K562 (cell line): ENCODE measurements around the gene RNF114. TPM values are rescaled to one million over a fixed set of nuclear protein-coding genes. Genes with fewer than 3 reads are reported as not detected.

ENCODE experiments used
- CBX5 ChIP-seq: IDR thresholded peaks from 2 replicates; pipeline ENCODE4 v1.6.1; 2014; ENCODE audit warnings: low read depth, borderline replicate concordance
- HDAC3 ChIP-seq: fragments of 450-650 bp; IDR thresholded peaks from 2 replicates; pipeline ENCODE4 v1.6.1; 2018; ENCODE audit warnings: borderline replicate concordance, mild to moderate bottlenecking, moderate library complexity; ENCODE audit not compliant: partially characterized antibody
- PCBP2 ChIP-seq: fragments of 200-400 bp; formaldehyde crosslinking; IDR thresholded peaks from 2 replicates; pipeline ENCODE4 v1.6.1; 2018; ENCODE audit warnings: low read length, low read depth, mild to moderate bottlenecking, moderate library complexity; ENCODE audit not compliant: poor library complexity, severe bottlenecking
- ZFP30 ChIP-seq: fragments of 250-450 bp; sonication (Bioruptor Pico); IDR thresholded peaks from 2 replicates; pipeline ENCODE4 v1.8.0; 2022; ENCODE audit warnings: moderate library complexity, mild to moderate bottlenecking, inconsistent platforms, borderline replicate concordance
- ZFPM2 ChIP-seq: fragments of 250-450 bp; sonication (Bioruptor Pico); IDR thresholded peaks from 2 replicates; pipeline ENCODE4 v1.5.1; 2022; ENCODE audit warnings: mild to moderate bottlenecking
- polyA plus RNA-seq, 8 experiments: library from polyadenylated mRNA; depleted of rRNA in 4 of 8; stranded (reverse) in 5 of 8; unstranded in 3 of 8; fragments of >200 nt; fragmentation: Nextera tagmentation in 2 of 8; fragmentation: Illumina TruSeq in 1 of 8; extraction: Ambion mirVana in 2 of 8; extraction: Trizol in 1 of 8; gene quantifications; 2 replicates each; pipeline versions ENCODE4 v1.2.1 to v1.2.3, GENCODE V29; 2011 to 2014; ENCODE audit warnings: inconsistent platforms in 1 of 8, missing spikeins in 1 of 8
- total RNA-seq, 7 experiments: library from RNA; depleted of rRNA in 6 of 7; stranded (reverse); fragments of >200 nt in 6 of 7; fragmentation: Illumina TruSeq in 2 of 7; extraction: Trizol in 2 of 7; gene quantifications; 2 replicates each; pipeline versions ENCODE4 v1.2.1 to v1.2.3, GENCODE V29; 2011 to 2021; ENCODE audit warnings: low replicate concordance in 1 of 7
- TF ChIP-seq, protein P1 (sequence below), 2 experiments: fragments of 450-650 bp; IDR thresholded peaks; 2 replicates each; pipeline ENCODE4 v1.6.1; 2016; ENCODE audit warnings: mild to moderate bottlenecking in 2 of 2, borderline replicate concordance in 1 of 2, low read depth in 1 of 2, moderate library complexity in 1 of 2
- TF ChIP-seq, protein P2 (sequence below): fragments of 250-450 bp; sonication (Bioruptor Pico); IDR thresholded peaks from 2 replicates; pipeline ENCODE4 v1.5.0; 2021
- TF ChIP-seq, protein P3 (sequence below): sonication (generic); formaldehyde crosslinking; IDR thresholded peaks from 2 replicates; pipeline ENCODE4 v1.8.0; 2022; ENCODE audit warnings: missing genetic modification reagents, mild to moderate bottlenecking, moderate library complexity, borderline replicate concordance
- TF ChIP-seq, protein P4 (sequence below): sonication (generic); formaldehyde crosslinking; IDR thresholded peaks from 2 replicates; pipeline ENCODE4 v1.8.1; 2023; ENCODE audit warnings: mild to moderate bottlenecking, missing genetic modification reagents
- TF ChIP-seq, protein P5 (sequence below): fragments of 250-450 bp; sonication (Bioruptor Pico); IDR thresholded peaks from 2 replicates; pipeline ENCODE4 v1.5.0; 2021; ENCODE audit warnings: mild to moderate bottlenecking, moderate library complexity

RNF114 gene
- total and polyA plus RNA-seq, 9 of the 15 experiments (the other 6 are each of a cell fraction or from before 2014, with no cell fraction given), result 38.6 to 111 (median 62.6) TPM

DNA sequence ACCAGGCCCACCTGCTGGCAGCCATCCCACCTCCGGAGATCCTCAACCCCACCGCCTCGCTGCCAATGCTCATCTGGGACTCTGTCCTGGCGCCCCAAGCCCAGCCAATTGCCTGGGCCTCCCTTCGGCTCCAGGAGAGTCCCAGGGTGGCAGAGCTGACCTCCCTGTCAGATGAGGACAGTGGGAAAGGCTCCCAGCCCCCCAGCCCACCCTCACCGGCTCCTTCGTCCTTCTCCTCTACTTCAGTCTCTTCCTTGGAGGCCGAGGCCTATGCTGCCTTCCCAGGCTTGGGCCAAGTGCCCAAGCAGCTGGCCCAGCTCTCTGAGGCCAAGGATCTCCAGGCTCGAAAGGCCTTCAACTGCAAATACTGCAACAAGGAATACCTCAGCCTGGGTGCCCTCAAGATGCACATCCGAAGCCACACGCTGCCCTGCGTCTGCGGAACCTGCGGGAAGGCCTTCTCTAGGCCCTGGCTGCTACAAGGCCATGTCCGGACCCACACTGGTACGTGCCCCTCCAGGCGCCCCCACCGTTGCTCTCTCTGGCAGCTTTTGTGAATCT is 47.7 kb downstream of the RNF114 start (continued):
- TF ChIP-seq, protein P1, sequence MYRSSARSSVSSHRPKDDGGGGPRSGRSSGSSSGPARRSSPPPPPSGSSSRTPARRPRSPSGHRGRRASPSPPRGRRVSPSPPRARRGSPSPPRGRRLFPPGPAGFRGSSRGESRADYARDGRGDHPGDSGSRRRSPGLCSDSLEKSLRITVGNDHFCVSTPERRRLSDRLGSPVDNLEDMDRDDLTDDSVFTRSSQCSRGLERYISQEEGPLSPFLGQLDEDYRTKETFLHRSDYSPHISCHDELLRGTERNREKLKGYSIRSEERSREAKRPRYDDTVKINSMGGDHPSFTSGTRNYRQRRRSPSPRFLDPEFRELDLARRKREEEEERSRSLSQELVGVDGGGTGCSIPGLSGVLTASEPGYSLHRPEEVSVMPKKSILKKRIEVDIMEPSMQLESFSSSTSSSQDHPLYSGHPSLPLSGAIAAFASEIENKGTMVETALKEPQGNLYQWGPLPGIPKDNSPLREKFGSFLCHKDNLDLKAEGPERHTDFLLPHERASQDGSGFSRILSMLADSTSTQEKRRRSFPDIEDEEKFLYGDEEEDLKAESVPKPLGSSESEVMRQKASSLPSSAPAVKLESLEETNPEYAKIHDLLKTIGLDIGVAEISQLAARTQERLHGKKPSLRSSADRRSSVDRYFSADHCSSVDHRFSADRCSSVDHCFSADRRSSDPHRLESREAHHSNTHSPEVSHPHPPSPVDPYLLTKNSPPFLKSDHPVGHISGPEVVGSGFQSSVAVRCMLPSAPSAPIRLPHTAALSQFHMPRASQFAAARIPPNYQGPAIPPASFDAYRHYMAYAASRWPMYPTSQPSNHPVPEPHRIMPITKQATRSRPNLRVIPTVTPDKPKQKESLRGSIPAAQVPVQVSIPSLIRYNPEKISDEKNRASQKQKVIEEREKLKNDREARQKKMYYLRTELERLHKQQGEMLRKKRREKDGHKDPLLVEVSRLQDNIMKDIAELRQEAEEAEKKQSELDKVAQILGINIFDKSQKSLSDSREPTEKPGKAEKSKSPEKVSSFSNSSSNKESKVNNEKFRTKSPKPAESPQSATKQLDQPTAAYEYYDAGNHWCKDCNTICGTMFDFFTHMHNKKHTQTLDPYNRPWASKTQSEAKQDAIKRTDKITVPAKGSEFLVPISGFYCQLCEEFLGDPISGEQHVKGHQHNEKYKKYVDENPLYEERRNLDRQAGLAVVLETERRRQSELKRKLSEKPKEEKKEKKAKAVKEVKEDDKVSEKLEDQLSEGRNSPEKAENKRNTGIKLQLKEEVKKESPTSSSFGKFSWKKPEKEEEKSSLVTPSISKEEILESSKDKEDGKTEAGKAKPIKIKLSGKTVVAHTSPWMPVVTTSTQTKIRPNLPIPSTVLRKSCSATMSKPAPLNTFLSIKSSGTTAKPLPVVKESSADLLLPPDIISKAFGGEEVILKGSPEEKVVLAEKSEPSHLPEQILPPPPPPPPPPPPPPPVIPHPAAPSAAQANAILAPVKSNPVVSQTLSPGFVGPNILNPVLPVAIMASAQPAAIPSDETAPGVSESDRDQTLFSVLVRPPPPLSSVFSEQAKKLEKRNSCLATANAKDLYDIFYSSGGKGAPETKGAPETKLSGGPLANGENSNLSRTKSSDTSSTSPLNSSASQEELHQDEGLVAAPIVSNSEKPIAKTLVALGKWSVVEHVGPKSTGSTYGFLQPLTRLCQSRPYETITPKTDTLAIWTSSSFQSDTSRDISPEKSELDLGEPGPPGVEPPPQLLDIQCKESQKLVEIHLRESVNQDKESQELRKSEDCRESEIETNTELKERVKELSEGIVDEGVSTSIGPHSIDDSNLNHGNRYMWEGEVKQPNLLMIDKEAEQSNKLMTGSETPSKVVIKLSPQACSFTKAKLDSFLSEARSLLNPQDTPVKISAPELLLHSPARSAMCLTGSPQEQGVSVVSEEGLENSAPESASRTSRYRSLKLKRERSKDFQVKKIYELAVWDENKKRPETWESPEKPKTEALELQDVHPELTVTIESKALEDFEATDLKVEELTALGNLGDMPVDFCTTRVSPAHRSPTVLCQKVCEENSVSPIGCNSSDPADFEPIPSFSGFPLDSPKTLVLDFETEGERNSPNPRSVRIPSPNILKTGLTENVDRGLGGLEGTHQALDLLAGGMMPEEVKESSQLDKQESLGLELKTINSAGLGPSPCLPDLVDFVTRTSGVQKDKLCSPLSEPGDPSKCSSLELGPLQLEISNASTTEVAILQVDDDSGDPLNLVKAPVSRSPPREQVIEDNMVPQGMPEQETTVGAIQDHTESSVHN (IDR thresholded peaks at IDR 0.05; ENCODE audit: borderline replicate concordance in 1 of 2, low read depth in 1 of 2), result no peak
- TF ChIP-seq, protein P2, sequence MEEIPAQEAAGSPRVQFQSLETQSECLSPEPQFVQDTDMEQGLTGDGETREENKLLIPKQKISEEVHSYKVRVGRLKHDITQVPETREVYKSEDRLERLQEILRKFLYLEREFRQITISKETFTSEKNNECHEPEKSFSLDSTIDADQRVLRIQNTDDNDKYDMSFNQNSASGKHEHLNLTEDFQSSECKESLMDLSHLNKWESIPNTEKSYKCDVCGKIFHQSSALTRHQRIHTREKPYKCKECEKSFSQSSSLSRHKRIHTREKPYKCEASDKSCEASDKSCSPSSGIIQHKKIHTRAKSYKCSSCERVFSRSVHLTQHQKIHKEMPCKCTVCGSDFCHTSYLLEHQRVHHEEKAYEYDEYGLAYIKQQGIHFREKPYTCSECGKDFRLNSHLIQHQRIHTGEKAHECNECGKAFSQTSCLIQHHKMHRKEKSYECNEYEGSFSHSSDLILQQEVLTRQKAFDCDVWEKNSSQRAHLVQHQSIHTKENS (CRISPR knock-in tag), result no peak
- no peak for TF ChIP-seq PCBP2
- TF ChIP-seq CBX5, result no peak
- TF ChIP-seq, protein P3, sequence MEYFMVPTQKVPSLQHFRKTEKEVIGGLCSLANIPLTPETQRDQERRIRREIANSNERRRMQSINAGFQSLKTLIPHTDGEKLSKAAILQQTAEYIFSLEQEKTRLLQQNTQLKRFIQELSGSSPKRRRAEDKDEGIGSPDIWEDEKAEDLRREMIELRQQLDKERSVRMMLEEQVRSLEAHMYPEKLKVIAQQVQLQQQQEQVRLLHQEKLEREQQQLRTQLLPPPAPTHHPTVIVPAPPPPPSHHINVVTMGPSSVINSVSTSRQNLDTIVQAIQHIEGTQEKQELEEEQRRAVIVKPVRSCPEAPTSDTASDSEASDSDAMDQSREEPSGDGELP (CRISPR knock-in tag), result peak; percentile 40; the same call in 1 of the 2 replicates
- TF ChIP-seq ZFPM2, result no peak
- no peak for TF ChIP-seq HDAC3
- TF ChIP-seq, protein P4, sequence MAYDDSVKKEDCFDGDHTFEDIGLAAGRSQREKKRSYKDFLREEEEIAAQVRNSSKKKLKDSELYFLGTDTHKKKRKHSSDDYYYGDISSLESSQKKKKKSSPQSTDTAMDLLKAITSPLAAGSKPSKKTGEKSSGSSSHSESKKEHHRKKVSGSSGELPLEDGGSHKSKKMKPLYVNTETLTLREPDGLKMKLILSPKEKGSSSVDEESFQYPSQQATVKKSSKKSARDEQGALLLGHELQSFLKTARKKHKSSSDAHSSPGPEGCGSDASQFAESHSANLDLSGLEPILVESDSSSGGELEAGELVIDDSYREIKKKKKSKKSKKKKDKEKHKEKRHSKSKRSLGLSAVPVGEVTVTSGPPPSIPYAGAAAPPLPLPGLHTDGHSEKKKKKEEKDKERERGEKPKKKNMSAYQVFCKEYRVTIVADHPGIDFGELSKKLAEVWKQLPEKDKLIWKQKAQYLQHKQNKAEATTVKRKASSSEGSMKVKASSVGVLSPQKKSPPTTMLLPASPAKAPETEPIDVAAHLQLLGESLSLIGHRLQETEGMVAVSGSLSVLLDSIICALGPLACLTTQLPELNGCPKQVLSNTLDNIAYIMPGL (CRISPR knock-in tag), result no peak
- TF ChIP-seq, protein P5, sequence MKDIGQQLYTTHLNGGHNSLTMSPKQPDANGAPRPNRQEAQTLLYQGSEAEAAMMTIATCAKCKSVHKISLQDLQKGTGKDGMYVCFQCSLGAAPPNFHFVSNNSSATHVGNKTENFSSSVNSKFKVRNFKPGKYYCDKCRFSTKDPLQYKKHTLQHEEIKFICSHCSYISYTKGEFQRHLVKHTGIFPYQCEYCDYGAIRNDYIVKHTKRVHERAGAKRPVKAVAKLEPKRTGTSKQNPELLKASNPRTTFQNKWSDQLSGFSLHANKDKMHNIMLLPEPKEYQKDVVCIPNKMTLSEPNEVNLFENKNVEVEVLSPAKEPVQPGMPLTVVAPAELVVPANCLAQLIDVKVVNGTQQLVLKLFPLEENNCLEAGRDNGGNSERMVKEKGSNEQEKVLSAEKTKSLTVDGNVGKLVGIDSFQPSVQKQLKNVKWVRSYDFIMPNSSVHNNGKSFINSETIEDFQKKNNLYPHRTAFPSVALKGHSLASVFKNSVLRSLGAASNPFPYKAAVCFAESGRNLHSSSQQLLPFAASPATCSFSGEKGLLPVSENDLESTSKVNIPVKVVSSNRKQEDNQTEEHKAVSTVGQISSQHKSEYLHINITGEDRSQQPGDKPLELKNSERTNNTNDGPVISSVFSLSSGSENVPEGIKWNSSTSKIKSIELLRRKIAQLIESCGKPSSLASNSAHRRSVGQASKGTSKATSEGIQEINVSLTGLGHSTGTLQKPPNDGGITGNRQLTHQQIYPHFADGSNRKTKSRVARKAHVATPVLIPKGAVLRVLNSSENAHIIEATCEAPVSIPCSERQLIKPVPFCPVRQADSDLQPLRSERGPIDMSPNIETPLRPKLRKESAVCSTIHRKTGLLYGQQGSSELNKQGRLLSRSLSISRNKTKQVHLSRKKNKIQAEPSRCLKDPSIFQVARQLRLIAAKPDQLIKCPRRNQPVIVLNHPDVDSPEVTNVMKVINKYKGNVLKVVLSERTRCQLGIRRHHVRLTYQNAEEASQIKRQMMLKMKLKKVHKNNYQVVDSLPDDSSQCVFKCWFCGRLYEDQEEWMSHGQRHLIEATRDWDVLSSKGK (CRISPR knock-in tag), result no peak
- TF ChIP-seq ZFP30 (CRISPR knock-in tag), result no peak
